Heart left ventricle (tissue), 16 donors: ENCODE measurements around the gene BPTF. TPM values are rescaled to one million over a fixed set of nuclear protein-coding genes. Genes with fewer than 3 reads are reported as not detected.
A peak's percentile ranks its signal among the peaks of the same experiment; 100 is the strongest.
"Not testable (repeated sequence)": the region's sequence is repeated elsewhere in the genome, so short reads cannot be mapped to it uniquely, and the experiment has no call there.

Experiments used
- ATAC-seq, 4 donors: fragments of 200-7000 bp; cut with Tn5 transposase; one replicate each; pipeline ENCODE4 v1.9.1; 2020 to 2022; ENCODE audit warnings: moderate library complexity in 4 of 4, mild to moderate bottlenecking in 3 of 4, moderate number of reproducible peaks in 1 of 4
- DNase-seq, 5 donors: peaks; one replicate each; pipeline ENCODE4 v3.0.0-alpha.2; 2020
- H3K27ac ChIP-seq, 12 donors: fragments of 200-600 bp; sonication (generic) in 4 of 12; one replicate each; pipeline versions ENCODE4 v1.5.0 to v1.8.0; 2016 to 2022; ENCODE audit warnings: mild to moderate bottlenecking in 2 of 12
- H3K27me3 ChIP-seq, 9 donors: fragments of 200-600 bp; sonication (generic) in 2 of 9; one replicate each; pipeline versions ENCODE4 v1.5.1 to v1.8.0; 2016 to 2022; ENCODE audit warnings: mild to moderate bottlenecking in 3 of 9
- H3K36me3 ChIP-seq, 9 donors: fragments of 200-600 bp; sonication (generic) in 2 of 9; one replicate each; pipeline versions ENCODE4 v1.5.0 to v1.8.0; 2018 to 2022; ENCODE audit warnings: mild to moderate bottlenecking in 2 of 9
- H3K4me1 ChIP-seq, 12 donors: fragments of 200-600 bp; sonication (generic) in 4 of 12; one replicate each; pipeline versions ENCODE4 v1.5.0 to v1.8.0; 2016 to 2022; ENCODE audit warnings: mild to moderate bottlenecking in 3 of 12
- H3K4me3 ChIP-seq, 12 donors: fragments of 200-600 bp; sonication (generic) in 4 of 12; one replicate each; pipeline versions ENCODE4 v1.5.0 to v1.8.0; 2017 to 2022; ENCODE audit warnings: mild to moderate bottlenecking in 9 of 12, moderate library complexity in 4 of 12
- H3K9me3 ChIP-seq, 12 donors: fragments of 200-600 bp; sonication (generic) in 4 of 12; one replicate each; pipeline versions ENCODE4 v1.5.0 to v1.8.0; 2016 to 2022; ENCODE audit warnings: mild to moderate bottlenecking in 1 of 12
- POLR2A ChIP-seq, 2 donors: fragments of 450-650 bp; IDR thresholded peaks; one replicate each; pipeline ENCODE4 v1.6.1; 2017; ENCODE audit warnings: antibody characterized with exemption in 2 of 2, mild to moderate bottlenecking in 2 of 2, moderate library complexity in 2 of 2
- WGBS, 4 donors: extraction: QIAGEN DNeasy Blood & Tissue Kit in 2 of 4; methylation state at CpG; one replicate each; pipeline versions ENCODE4 v1.1.5 to v1.1.7; 2013 to 2018; 5-methylcytosine and 5-hydroxymethylcytosine counted together
- intact Hi-C, 10 donors: fragments of 100-400 bp; cut with DNase I; formaldehyde crosslinking; loops; one replicate each; pipeline versions ENCODE4 v1.11.1 to v1.14.2; 2022
- polyA plus RNA-seq, 2 donors: library from polyadenylated mRNA; stranded (reverse); fragments of 200-250 nt; gene quantifications; one replicate each; pipeline ENCODE4 v1.2.3, GENCODE V29; 2013
- total RNA-seq, 9 donors: library from RNA; depleted of rRNA in 2 of 9; stranded (reverse); fragments of >200 nt in 2 of 9; fragmentation: NEBNext Ultra II Directional in 3 of 9; extraction: Animal tissue kit (Norgen Biotek cat#: 25700) in 3 of 9; gene quantifications; one replicate each; pipeline versions ENCODE4 v1.1.0 to v1.2.4, GENCODE V29; 2016 to 2023
- TF ChIP-seq, protein P1 (sequence below), 12 donors: fragments of 200-600 bp; sonication (generic) in 4 of 12; IDR thresholded peaks; one replicate each; pipeline versions ENCODE4 v1.5.0 to v1.8.0; 2018 to 2022; ENCODE audit warnings: antibody characterized with exemption in 12 of 12, mild to moderate bottlenecking in 5 of 12
- donor health status: ischemic (EF 13 %, LVEDD 7.1; RV severe dilation, severe dysfunction).
- donor health status: healthy with polysubstance abuse.
- donor health status: DM: no; HTN: yes; CAD: no.
- donor health status: DM: no; HTN: no; CAD: no.
- donor health status: ischemic (EF 25% LVEDD 6.9; RV normal size, moderate dysfunction).
- donor health status: ischemic (EF 25% LVEDD 5.7; RV mildly dilated, moderate dysfunction).
- donor health status: healthy.
- donor health status: DM: yes; HTN: yes; CAD: no.
- donor health status: ischemic (EF 35%, LVEDD 5.7; RV mildly dilated, moderate dysfunction).
- donor health status: nonischemic (EF 11% LVEDD 7.7; RV severe dilation, severe dysfunction).
- donor health status: DM: yes; HTN: yes; CAD: no.
- donor health status: PGD.
- donor health status: ischemic (EF 29% LVEDD 5.4; RV normal size, mild dysfunction).
- donor health status: nonischemic (EF 23%, LVEDD 6.1; RV moderate dilation, normal function).

Gene BPTF
- total and polyA plus RNA-seq, 11 donors, result 16.7 to 96.9 (median 65.5) TPM

DNA sequence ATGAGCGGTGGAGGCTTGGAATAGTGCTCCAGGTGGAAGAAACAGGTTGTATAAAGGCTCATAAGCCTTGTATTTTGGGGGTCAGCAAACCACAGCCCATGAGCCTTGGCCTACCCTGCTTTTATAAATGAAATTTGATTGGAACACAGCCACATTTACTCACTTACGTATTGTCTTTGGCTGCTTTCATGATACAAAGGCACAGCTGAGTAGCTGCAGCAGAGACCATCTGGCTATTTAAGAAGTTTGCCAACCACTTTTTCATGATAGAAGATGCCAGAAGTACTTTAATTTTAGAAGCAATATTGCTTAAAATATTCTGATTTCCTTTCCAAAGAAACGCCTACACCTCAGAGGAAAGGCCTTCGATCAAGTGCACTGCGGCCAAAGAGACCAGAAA is 97.2 kb downstream of the BPTF start:
- 45 to 65% (median 56%) methylated on average over 5 of the region's 5 CpGs for WGBS, 4 donors
- Histone ChIP-seq H3K27ac (peak overlapping the region in 1 of 12 donors; percentile 1), H3K27me3 (no peaks in the 10 kb centered on the region), H3K4me1 (peaks cover 0 to 14% (median 2%) of the 10 kb centered on the region in 12 donors), H3K9me3 (no peaks in the 10 kb centered on the region), H3K36me3 (peaks cover 0 to 98% (median 89%) of the 10 kb centered on the region in 9 donors), H3K4me3 (no peak overlapping the region)
- ATAC-seq (peak in 3 of 4 donors; percentile 37 to 53 (median 39)), DNase-seq (no peak)
- no peak for TF ChIP-seq POLR2A (IDR thresholded peaks at IDR 0.05)
- TF ChIP-seq, protein P1, sequence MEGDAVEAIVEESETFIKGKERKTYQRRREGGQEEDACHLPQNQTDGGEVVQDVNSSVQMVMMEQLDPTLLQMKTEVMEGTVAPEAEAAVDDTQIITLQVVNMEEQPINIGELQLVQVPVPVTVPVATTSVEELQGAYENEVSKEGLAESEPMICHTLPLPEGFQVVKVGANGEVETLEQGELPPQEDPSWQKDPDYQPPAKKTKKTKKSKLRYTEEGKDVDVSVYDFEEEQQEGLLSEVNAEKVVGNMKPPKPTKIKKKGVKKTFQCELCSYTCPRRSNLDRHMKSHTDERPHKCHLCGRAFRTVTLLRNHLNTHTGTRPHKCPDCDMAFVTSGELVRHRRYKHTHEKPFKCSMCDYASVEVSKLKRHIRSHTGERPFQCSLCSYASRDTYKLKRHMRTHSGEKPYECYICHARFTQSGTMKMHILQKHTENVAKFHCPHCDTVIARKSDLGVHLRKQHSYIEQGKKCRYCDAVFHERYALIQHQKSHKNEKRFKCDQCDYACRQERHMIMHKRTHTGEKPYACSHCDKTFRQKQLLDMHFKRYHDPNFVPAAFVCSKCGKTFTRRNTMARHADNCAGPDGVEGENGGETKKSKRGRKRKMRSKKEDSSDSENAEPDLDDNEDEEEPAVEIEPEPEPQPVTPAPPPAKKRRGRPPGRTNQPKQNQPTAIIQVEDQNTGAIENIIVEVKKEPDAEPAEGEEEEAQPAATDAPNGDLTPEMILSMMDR (IDR thresholded peaks at IDR 0.05), result no peak
- intact Hi-C loops, result no loop called here

DNA sequence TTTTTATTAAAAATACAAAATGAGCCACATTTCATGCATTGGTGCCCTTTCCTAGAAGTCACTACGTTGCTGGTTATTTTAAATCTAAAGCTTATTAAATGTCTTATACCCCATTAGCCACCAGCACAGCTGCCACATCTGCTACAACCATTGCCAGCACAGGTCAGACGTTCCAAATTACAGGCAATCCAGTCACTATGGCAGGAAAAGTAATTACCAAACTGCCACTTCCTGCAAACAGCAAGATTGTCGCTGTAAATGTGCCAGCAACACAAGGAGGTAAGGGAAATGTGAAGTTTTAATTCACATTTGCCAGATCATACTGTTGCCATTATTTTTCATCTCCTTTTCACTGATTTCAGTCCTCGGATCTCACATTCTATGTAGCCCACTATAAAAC is 103.5 kb downstream of the BPTF start:
- 56 to 73% (median 61%) methylated on average over 4 of the region's 4 CpGs for WGBS, 4 donors
- H3K36me3 ChIP-seq, result peaks cover 0 to 100% (median 99%) of the 10 kb centered on the region in 9 donors
- H3K27ac ChIP-seq, H3K4me1 ChIP-seq, intact Hi-C loops, ATAC-seq, H3K9me3 ChIP-seq, H3K4me3 ChIP-seq, H3K27me3 ChIP-seq, DNase-seq: not testable (repeated sequence)

DNA sequence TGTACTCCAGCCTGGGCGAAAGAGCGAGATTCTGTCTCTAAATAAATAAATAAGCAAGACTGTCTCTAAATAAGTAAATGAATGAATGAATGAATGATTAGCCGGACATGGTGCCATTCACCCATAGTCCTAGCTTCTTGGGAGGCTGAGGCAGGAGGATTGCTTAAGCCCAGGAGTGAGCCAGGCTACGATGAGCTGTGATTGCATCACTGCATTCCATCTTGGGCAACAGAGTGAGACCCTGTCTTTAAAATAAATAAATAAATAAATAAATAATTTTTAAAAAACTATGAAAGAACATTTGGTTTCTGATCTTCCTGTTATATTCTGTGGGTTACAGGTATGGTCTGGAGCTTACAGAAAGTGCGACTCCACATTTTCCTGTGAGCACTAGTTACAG is 105.9 kb downstream of the BPTF start:
- no peaks in the 10 kb centered on the region for H3K27me3 ChIP-seq
- no peak for DNase-seq
- intact Hi-C loops, result no loop called here
- TF ChIP-seq, protein P1 (IDR thresholded peaks at IDR 0.05), result no peak
- TF ChIP-seq POLR2A (IDR thresholded peaks at IDR 0.05), result no peak
- no peak overlapping the region for H3K4me3 ChIP-seq
- H3K9me3 ChIP-seq, result no peaks in the 10 kb centered on the region
- no peaks in the 10 kb centered on the region for H3K4me1 ChIP-seq
- no peak for ATAC-seq
- H3K27ac ChIP-seq, result no peak overlapping the region
- WGBS, 4 donors, result 96 to 97% (median 97%) methylated on average over 5 of the region's 5 CpGs
- H3K36me3 ChIP-seq, result peaks cover 0 to 100% (median 99%) of the 10 kb centered on the region in 9 donors

DNA sequence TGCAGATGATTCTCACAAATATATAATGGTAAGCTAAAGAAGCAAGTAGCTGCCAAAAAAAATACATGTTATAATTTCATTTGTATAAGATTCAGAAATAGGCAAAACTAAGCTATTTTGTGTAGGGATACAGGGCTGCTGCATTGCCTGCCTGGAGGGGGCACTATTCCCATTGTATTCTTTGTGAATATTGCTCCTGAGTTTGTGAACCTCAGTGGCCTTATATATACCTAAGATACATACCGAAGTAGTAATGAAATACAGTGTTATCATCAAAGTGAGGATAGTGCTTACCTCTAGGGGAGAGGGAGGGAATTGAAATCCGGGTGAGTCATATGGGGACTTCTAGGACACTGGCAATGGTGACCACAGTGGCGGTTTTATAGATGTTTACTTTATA is 117.5 kb downstream of the BPTF start:
- ATAC-seq, result no peak
- Histone ChIP-seq H3K27me3 (no peaks in the 10 kb centered on the region), H3K27ac (no peak overlapping the region), H3K4me1 (no peaks in the 10 kb centered on the region), H3K36me3 (peaks cover 0 to 100% (median 99%) of the 10 kb centered on the region in 9 donors), H3K9me3 (no peaks in the 10 kb centered on the region), H3K4me3 (no peak overlapping the region)
- TF ChIP-seq POLR2A (IDR thresholded peaks at IDR 0.05), result no peak
- TF ChIP-seq, protein P1 (IDR thresholded peaks at IDR 0.05), result peak in 9 of 12 donors; percentile 15 to 51 (median 40)
- WGBS, 4 donors, result 81 to 85% (median 83%) methylated on average over 3 of the region's 3 CpGs
- intact Hi-C loops, result no loop called here
- no peak for DNase-seq

DNA sequence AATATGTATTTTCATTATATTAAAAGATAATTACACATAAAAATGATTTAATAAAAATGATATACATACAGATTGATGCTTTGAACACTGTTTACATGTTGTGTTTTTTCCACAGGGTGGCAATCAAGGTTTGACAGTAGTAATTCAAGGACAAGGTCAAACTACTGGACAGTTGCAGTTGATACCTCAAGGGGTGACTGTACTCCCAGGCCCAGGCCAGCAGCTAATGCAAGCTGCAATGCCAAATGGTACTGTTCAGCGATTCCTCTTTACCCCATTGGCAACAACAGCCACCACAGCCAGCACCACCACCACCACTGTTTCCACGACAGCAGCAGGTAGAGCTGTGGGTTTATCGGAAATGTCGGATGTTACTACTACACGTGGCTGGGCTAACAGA is 118.7 kb downstream of the BPTF start:
- TF ChIP-seq, protein P1 (IDR thresholded peaks at IDR 0.05), result no peak
- no peak for TF ChIP-seq POLR2A (IDR thresholded peaks at IDR 0.05)
- Histone ChIP-seq H3K36me3 (peaks cover 0 to 100% (median 99%) of the 10 kb centered on the region in 9 donors), H3K27me3 (no peaks in the 10 kb centered on the region), H3K4me3 (no peak overlapping the region), H3K9me3 (no peaks in the 10 kb centered on the region), H3K4me1 (no peaks in the 10 kb centered on the region), H3K27ac (no peak overlapping the region)
- DNase-seq (no peak), ATAC-seq (no peak)
- 91 to 96% (median 93%) methylated on average over 5 of the region's 5 CpGs for WGBS, 4 donors
- intact Hi-C loops, result no loop called here
